HEK293 (cell line): ENCODE results near the gene KIAA1191.

Experiments used
- GLIS1 ChIP-seq: fragments of 450-650 bp; formaldehyde crosslinking; IDR thresholded peaks from 2 replicates; pipeline ENCODE4 v1.5.1; 2016; ENCODE audit warnings: missing biosample characterization, missing genetic modification characterization
- SCRT1 ChIP-seq: fragments of 450-650 bp; formaldehyde crosslinking; IDR thresholded peaks from 2 replicates; pipeline ENCODE4 v1.5.1; 2016; ENCODE audit warnings: missing biosample characterization, missing genetic modification characterization, borderline replicate concordance
- SETDB1 ChIP-seq: IDR thresholded peaks from one replicate; pipeline ENCODE4 v1.6.1; 2017; ENCODE audit warnings: mild to moderate bottlenecking, low read length, moderate library complexity, mixed read lengths; ENCODE audit not compliant: insufficient read length
- ZBTB48 ChIP-seq: fragments of 450-650 bp; formaldehyde crosslinking; IDR thresholded peaks from 2 replicates; pipeline ENCODE4 v1.5.1; 2016; ENCODE audit warnings: missing biosample characterization, missing genetic modification characterization
- ZEB2 ChIP-seq: fragments of 450-650 bp; formaldehyde crosslinking; IDR thresholded peaks from 2 replicates; pipeline ENCODE4 v1.5.1; 2016; ENCODE audit warnings: missing biosample characterization, missing genetic modification characterization
- ZFP41 ChIP-seq: fragments of 450-650 bp; formaldehyde crosslinking; IDR thresholded peaks from 2 replicates; pipeline ENCODE4 v1.5.1; 2016; ENCODE audit warnings: missing biosample characterization, missing genetic modification characterization, borderline replicate concordance
- ZNF157 ChIP-seq: fragments of 450-650 bp; formaldehyde crosslinking; IDR thresholded peaks from 2 replicates; pipeline ENCODE4 v1.5.1; 2016; ENCODE audit warnings: missing biosample characterization, missing genetic modification characterization
- ZNF19 ChIP-seq: fragments of 450-650 bp; formaldehyde crosslinking; IDR thresholded peaks from 2 replicates; pipeline ENCODE4; 2016; ENCODE audit warnings: missing biosample characterization, missing genetic modification characterization, low read depth
- ZNF221 ChIP-seq: fragments of 450-650 bp; formaldehyde crosslinking; IDR thresholded peaks from 2 replicates; pipeline ENCODE4 v1.5.1; 2017; ENCODE audit warnings: missing biosample characterization, missing genetic modification characterization, borderline replicate concordance
- ZNF24 ChIP-seq: fragments of 450-650 bp; formaldehyde crosslinking; IDR thresholded peaks from 2 replicates; pipeline ENCODE4 v1.5.1; 2016; ENCODE audit warnings: missing biosample characterization, missing genetic modification characterization
- ZNF394 ChIP-seq: fragments of 450-650 bp; formaldehyde crosslinking; IDR thresholded peaks from 2 replicates; pipeline ENCODE4 v1.5.1; 2016; ENCODE audit warnings: missing biosample characterization, missing genetic modification characterization, mild to moderate bottlenecking, moderate library complexity, borderline replicate concordance
- ZNF521 ChIP-seq: fragments of 450-650 bp; formaldehyde crosslinking; IDR thresholded peaks from 2 replicates; pipeline ENCODE4 v1.5.1; 2017; ENCODE audit warnings: missing biosample characterization, mild to moderate bottlenecking, missing genetic modification characterization
- ZNF558 ChIP-seq: fragments of 450-650 bp; formaldehyde crosslinking; IDR thresholded peaks from 2 replicates; pipeline ENCODE4 v1.5.1; 2016; ENCODE audit warnings: missing biosample characterization, missing genetic modification characterization
- ZNF561 ChIP-seq: fragments of 450-650 bp; IDR thresholded peaks from 2 replicates; pipeline ENCODE4 v1.5.1; 2018; ENCODE audit warnings: missing biosample characterization, missing genetic modification characterization, borderline replicate concordance
- ZNF596 ChIP-seq: fragments of 450-650 bp; IDR thresholded peaks from 2 replicates; pipeline ENCODE4 v1.5.0; 2018; ENCODE audit warnings: missing biosample characterization, mild to moderate bottlenecking, missing genetic modification characterization, moderate library complexity
- ZNF701 ChIP-seq: fragments of 450-650 bp; formaldehyde crosslinking; IDR thresholded peaks from 2 replicates; pipeline ENCODE4 v1.5.1; 2016; ENCODE audit warnings: missing biosample characterization, missing genetic modification characterization
- ZNF791 ChIP-seq: fragments of 450-650 bp; formaldehyde crosslinking; IDR thresholded peaks from 2 replicates; pipeline ENCODE4 v1.5.1; 2016; ENCODE audit warnings: missing biosample characterization, missing genetic modification characterization
- TF ChIP-seq, protein P1 (sequence below): fragments of 450-650 bp; formaldehyde crosslinking; IDR thresholded peaks from 2 replicates; pipeline ENCODE4 v1.5.1; 2016; ENCODE audit warnings: missing biosample characterization, missing genetic modification characterization, borderline replicate concordance
- TF ChIP-seq, protein P2 (sequence below): fragments of 450-650 bp; formaldehyde crosslinking; IDR thresholded peaks from 2 replicates; pipeline ENCODE4 v1.5.1; 2016; ENCODE audit warnings: missing biosample characterization, missing genetic modification characterization
- TF ChIP-seq, protein P3 (sequence below): fragments of 450-650 bp; formaldehyde crosslinking; IDR thresholded peaks from 2 replicates; pipeline ENCODE4 v1.5.1; 2016; ENCODE audit warnings: missing biosample characterization, missing genetic modification characterization, borderline replicate concordance
- TF ChIP-seq, protein P4 (sequence below): fragments of 450-650 bp; formaldehyde crosslinking; IDR thresholded peaks from 2 replicates; pipeline ENCODE4 v1.5.1; 2017; ENCODE audit warnings: missing biosample characterization, missing genetic modification characterization

The KIAA1191 gene

DNA sequence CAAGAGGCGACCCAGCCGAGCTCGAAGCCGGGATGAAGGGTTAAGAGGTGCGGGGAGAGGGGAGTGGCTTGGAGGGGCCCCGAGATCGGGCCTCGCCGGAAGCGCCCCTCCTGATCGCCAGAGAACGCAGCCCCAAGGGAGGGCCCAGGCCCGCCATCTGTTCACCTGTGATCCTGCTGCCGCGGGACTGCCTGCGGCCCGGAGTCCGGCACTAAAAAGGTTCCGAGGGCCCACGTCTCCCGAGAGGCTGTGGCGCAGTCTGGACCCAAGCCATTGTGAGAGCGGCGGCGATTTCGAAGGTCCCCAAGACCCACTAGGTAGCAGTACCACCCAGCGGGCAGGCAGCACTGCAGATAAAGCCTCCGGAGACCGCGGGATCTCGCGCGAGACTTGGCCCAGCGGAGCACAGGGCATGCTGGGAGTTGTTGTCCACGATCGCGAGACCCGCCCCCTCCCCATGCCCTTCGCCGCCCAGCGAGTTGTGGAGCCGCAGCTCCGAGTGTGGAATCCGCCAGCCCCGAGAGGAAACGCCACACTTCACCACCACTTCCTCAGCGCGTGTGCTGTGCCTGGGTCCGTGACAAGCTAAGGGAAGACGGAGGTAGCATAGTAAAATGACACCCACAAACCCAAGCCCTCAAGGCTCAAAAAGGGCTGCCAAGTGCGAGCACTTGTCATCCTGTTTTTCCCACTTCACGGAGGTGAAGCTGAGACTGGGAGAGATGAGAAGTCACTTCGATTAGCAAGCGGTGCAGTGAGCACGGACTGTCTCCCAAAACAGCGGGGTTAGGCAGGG is at the start of gene KIAA1191 (continued):
- TF ChIP-seq ZNF791 (tag by site-specific recombination): no peak
- TF ChIP-seq, protein P1, sequence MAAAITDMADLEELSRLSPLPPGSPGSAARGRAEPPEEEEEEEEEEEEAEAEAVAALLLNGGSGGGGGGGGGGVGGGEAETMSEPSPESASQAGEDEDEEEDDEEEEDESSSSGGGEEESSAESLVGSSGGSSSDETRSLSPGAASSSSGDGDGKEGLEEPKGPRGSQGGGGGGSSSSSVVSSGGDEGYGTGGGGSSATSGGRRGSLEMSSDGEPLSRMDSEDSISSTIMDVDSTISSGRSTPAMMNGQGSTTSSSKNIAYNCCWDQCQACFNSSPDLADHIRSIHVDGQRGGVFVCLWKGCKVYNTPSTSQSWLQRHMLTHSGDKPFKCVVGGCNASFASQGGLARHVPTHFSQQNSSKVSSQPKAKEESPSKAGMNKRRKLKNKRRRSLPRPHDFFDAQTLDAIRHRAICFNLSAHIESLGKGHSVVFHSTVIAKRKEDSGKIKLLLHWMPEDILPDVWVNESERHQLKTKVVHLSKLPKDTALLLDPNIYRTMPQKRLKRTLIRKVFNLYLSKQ (tag by site-specific recombination): no peak
- TF ChIP-seq, protein P2, sequence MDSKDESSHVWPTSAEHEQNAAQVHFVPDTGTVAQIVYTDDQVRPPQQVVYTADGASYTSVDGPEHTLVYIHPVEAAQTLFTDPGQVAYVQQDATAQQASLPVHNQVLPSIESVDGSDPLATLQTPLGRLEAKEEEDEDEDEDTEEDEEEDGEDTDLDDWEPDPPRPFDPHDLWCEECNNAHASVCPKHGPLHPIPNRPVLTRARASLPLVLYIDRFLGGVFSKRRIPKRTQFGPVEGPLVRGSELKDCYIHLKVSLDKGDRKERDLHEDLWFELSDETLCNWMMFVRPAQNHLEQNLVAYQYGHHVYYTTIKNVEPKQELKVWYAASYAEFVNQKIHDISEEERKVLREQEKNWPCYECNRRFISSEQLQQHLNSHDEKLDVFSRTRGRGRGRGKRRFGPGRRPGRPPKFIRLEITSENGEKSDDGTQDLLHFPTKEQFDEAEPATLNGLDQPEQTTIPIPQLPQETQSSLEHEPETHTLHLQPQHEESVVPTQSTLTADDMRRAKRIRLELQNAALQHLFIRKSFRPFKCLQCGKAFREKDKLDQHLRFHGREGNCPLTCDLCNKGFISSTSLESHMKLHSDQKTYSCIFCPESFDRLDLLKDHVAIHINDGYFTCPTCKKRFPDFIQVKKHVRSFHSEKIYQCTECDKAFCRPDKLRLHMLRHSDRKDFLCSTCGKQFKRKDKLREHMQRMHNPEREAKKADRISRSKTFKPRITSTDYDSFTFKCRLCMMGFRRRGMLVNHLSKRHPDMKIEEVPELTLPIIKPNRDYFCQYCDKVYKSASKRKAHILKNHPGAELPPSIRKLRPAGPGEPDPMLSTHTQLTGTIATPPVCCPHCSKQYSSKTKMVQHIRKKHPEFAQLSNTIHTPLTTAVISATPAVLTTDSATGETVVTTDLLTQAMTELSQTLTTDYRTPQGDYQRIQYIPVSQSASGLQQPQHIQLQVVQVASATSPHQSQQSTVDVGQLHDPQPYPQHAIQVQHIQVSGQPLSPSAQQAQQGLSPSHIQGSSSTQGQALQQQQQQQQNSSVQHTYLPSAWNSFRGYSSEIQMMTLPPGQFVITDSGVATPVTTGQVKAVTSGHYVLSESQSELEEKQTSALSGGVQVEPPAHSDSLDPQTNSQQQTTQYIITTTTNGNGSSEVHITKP (tag by site-specific recombination): peak; percentile 45
- TF ChIP-seq ZNF521 (tag by site-specific recombination): no peak
- peak; percentile 48; the same call in 1 of the 2 replicates for TF ChIP-seq ZNF394 (tag by site-specific recombination)
- TF ChIP-seq ZNF596 (tag by site-specific recombination): no peak
- TF ChIP-seq ZNF24 (tag by site-specific recombination): 0 out of 2 replicates have a peak, but pooled peaks have one; percentile 49
- peak; percentile 70 for TF ChIP-seq GLIS1 (tag by site-specific recombination)
- TF ChIP-seq ZEB2 (tag by site-specific recombination): peak; percentile 72
- TF ChIP-seq ZNF558 (tag by site-specific recombination): peak; percentile 21; the same call in 1 of the 2 replicates
- TF ChIP-seq ZNF157: no peak
- TF ChIP-seq ZNF701: no peak
- no peak; the same call in 1 of the 2 replicates for TF ChIP-seq ZNF561
- no peak for TF ChIP-seq SETDB1
- TF ChIP-seq ZBTB48 (tag by site-specific recombination): peak; percentile 61
- TF ChIP-seq, protein P3, sequence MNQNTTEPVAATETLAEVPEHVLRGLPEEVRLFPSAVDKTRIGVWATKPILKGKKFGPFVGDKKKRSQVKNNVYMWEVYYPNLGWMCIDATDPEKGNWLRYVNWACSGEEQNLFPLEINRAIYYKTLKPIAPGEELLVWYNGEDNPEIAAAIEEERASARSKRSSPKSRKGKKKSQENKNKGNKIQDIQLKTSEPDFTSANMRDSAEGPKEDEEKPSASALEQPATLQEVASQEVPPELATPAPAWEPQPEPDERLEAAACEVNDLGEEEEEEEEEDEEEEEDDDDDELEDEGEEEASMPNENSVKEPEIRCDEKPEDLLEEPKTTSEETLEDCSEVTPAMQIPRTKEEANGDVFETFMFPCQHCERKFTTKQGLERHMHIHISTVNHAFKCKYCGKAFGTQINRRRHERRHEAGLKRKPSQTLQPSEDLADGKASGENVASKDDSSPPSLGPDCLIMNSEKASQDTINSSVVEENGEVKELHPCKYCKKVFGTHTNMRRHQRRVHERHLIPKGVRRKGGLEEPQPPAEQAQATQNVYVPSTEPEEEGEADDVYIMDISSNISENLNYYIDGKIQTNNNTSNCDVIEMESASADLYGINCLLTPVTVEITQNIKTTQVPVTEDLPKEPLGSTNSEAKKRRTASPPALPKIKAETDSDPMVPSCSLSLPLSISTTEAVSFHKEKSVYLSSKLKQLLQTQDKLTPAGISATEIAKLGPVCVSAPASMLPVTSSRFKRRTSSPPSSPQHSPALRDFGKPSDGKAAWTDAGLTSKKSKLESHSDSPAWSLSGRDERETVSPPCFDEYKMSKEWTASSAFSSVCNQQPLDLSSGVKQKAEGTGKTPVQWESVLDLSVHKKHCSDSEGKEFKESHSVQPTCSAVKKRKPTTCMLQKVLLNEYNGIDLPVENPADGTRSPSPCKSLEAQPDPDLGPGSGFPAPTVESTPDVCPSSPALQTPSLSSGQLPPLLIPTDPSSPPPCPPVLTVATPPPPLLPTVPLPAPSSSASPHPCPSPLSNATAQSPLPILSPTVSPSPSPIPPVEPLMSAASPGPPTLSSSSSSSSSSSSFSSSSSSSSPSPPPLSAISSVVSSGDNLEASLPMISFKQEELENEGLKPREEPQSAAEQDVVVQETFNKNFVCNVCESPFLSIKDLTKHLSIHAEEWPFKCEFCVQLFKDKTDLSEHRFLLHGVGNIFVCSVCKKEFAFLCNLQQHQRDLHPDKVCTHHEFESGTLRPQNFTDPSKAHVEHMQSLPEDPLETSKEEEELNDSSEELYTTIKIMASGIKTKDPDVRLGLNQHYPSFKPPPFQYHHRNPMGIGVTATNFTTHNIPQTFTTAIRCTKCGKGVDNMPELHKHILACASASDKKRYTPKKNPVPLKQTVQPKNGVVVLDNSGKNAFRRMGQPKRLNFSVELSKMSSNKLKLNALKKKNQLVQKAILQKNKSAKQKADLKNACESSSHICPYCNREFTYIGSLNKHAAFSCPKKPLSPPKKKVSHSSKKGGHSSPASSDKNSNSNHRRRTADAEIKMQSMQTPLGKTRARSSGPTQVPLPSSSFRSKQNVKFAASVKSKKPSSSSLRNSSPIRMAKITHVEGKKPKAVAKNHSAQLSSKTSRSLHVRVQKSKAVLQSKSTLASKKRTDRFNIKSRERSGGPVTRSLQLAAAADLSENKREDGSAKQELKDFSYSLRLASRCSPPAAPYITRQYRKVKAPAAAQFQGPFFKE (tag by site-specific recombination): no peak
- TF ChIP-seq SCRT1 (tag by site-specific recombination): no peak
- no peak for TF ChIP-seq ZNF221 (tag by site-specific recombination)
- no peak for TF ChIP-seq ZFP41
- TF ChIP-seq, protein P4, sequence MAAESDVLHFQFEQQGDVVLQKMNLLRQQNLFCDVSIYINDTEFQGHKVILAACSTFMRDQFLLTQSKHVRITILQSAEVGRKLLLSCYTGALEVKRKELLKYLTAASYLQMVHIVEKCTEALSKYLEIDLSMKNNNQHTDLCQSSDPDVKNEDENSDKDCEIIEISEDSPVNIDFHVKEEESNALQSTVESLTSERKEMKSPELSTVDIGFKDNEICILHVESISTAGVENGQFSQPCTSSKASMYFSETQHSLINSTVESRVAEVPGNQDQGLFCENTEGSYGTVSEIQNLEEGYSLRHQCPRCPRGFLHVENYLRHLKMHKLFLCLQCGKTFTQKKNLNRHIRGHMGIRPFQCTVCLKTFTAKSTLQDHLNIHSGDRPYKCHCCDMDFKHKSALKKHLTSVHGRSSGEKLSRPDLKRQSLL (tag by site-specific recombination): no peak
- TF ChIP-seq ZNF19 (tag by site-specific recombination): no peak
